ENCODE measurements around the gene KREMEN2.
"Not testable (repeated sequence)": the region's sequence is repeated elsewhere in the genome, so short reads cannot be mapped to it uniquely, and the experiment has no call there.

The KREMEN2 gene

DNA sequence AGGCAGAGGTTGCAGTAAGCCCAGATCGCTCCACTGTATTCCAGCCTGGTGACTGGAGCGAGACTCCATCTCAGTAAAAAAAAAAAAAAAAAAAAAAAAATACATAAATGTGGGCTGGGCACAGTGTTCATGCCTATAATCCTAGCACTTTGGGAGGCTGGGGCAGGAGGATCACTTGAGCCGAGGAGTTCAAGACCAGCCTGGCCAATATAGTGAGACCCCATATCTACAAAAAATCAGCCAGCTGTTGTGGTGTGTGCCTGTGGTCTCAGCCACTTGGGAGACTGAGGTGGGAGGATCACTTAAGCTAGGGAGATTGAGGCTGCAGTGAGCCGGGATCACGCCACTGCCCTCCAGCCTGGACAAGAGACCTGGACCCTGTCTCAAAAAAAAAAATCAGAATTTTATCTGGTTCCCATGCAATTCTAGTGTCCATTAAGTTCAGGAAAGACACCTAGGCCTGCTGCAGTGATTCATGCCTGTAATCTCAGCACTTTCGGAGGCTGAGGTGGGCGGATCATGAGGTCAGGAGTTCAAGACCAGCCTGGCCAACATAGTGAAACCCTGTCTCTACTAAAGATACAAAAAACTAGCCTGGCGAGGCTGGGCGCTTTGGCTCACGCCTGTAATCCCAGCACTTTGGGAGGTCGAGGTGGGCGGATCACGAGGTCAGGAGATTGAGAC lies 32.7 kb upstream of the KREMEN2 start:
- DNase-seq; H3K4me3 Mint-ChIP-seq; ATAC-seq; H3K36me3 Mint-ChIP-seq (ENCODE audit: low read depth); H3K27ac Mint-ChIP-seq; H3K9me3 Mint-ChIP-seq; H3K4me1 Mint-ChIP-seq; H3K27me3 Mint-ChIP-seq: not testable (repeated sequence)

DNA sequence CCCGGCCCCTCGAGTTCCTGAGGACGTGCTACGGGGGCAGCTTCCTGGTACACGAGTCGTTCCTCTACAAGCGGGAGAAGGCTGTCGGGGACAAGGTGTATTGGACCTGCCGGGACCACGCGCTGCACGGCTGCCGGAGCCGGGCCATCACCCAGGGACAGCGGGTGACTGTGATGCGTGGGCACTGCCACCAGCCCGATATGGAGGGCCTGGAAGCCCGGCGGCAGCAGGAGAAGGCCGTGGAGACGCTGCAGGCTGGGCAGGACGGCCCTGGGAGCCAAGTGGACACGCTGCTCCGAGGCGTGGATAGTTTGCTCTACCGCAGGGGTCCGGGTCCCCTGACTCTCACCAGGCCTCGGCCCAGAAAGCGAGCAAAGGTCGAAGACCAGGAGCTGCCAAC lies 30.9 kb upstream of the KREMEN2 start:
- no peak for DNase-seq
- Mint-ChIP-seq H3K9me3 (no peaks in the 10 kb centered on the region), H3K27ac (no peak overlapping the region), H3K36me3 (ENCODE audit: low read depth) (peaks cover 5% of the 10 kb centered on the region), H3K27me3 (no peaks in the 10 kb centered on the region), H3K4me3 (no peak overlapping the region), H3K4me1 (no peaks in the 10 kb centered on the region)
- ATAC-seq = no peak

DNA sequence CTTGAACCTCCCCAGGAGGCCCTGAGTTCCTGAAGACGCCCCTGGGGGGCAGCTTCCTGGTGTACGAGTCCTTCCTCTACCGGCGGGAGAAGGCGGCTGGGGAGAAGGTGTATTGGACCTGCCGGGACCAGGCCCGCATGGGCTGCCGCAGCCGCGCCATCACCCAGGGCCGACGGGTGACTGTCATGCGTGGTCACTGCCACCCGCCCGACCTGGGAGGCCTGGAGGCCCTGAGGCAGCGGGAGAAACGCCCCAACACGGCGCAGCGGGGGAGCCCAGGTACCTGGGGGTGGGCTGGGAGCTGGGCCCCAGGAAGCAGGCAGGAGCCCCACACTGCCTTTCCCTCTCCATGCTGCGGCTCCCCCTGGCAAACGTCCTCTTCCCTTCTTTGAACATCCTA lies 30.4 kb upstream of the KREMEN2 start:
- Mint-ChIP-seq H3K4me1 (no peaks in the 10 kb centered on the region), H3K4me3 (no peak overlapping the region), H3K9me3 (no peaks in the 10 kb centered on the region), H3K36me3 (ENCODE audit: low read depth) (peaks cover 5% of the 10 kb centered on the region), H3K27me3 (no peaks in the 10 kb centered on the region), H3K27ac (no peak overlapping the region)
- DNase-seq (no peak), ATAC-seq (no peak)

DNA sequence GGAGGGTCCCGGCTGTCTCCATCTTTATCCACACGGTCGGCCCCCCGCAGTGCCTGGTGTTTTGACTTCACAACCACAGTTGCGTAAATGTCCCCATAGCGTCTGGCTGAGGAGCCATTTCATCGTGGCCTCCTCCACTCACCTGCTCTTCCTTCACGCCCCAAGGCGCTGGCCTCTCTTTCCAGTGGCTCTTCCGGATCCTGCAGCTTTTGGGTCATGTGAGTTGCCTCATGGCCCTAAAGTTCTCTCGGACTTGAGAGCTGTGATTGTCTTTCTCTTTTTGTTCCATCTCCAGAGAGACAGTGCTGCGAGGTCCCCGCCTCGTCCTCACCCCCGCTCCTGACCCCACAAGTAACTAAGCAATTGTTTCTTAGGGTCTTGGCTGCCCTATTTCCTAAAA lies 29.6 kb upstream of the KREMEN2 start:
- ATAC-seq (no peak), DNase-seq (no peak)
- Mint-ChIP-seq H3K4me1 (no peaks in the 10 kb centered on the region), H3K9me3 (no peaks in the 10 kb centered on the region), H3K27ac (no peak overlapping the region), H3K36me3 (ENCODE audit: low read depth) (peaks cover 7% of the 10 kb centered on the region), H3K4me3 (no peak overlapping the region), H3K27me3 (no peaks in the 10 kb centered on the region)

DNA sequence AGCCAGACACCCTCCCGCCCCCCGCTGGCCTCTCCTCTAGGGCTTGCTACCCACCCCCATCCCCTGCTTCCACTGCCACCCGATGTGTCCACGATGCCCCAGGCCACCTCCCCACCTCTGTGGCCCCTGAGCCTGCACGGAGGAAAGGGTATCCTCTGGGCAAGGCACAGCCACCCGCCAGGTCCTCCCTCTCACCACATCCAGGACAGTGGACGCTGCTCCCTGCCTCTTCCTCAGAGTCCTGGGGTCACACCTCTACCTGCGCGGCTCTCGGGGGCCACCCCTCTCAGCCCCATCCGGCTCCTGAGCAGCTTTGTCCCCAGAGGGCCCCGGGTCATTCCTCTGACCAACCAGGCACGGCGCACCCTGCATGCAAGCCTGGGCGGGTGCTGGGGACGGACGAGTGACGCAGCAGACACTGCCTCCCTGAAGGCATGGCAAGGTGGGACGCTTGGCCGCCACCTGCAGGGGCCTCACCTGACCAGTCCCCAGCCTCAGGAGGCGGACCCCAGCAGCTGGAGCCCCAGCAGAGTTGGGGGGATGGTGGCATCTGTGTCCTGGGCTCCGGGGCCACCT lies 27.6 kb upstream of the KREMEN2 start:
- Mint-ChIP-seq H3K27ac (no peak overlapping the region), H3K27me3 (no peaks in the 10 kb centered on the region), H3K9me3 (no peaks in the 10 kb centered on the region), H3K36me3 (ENCODE audit: low read depth) (peaks cover 7% of the 10 kb centered on the region), H3K4me3 (no peak overlapping the region), H3K4me1 (no peaks in the 10 kb centered on the region)
- no peak for DNase-seq
- no peak for ATAC-seq

DNA sequence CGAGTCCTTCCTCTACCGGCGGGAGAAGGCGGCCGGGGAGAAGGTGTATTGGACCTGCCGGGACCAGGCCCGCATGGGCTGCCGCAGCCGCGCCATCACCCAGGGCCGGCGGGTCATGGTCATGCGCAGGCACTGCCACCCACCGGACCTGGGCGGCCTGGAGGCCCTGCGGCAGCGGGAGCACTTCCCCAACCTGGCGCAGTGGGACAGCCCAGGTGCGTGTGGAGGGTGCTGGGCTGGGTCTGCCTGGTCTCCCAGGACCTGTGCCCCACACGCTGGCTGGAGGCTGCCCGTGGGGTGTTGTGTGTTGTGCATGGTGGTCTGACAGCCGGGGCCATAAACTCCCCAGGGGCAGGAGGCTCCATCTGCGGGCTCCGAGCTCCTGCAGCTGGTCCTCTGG lies 26.9 kb upstream of the KREMEN2 start:
- Mint-ChIP-seq H3K27ac (no peak overlapping the region), H3K27me3 (no peaks in the 10 kb centered on the region), H3K4me3 (no peak overlapping the region), H3K9me3 (no peaks in the 10 kb centered on the region), H3K36me3 (ENCODE audit: low read depth) (peaks cover 7% of the 10 kb centered on the region), H3K4me1 (no peaks in the 10 kb centered on the region)
- DNase-seq (no peak), ATAC-seq (no peak)

DNA sequence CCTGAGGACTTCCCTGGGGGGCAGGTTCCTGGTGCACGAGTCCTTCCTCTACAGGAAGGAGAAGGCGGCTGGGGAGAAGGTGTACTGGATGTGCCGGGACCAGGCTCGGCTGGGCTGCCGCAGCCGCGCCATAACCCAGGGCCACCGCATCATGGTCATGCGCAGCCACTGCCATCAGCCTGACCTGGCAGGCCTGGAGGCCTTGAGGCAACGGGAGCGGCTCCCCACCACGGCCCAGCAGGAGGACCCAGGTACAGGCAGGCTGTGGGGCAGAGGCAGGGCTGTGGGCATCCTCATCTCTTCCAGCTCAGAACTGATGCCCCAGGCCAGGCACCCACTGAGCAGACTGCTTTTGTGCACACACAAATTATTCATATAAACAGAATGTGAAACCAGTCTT lies 25.9 kb upstream of the KREMEN2 start:
- DNase-seq (no peak), ATAC-seq (no peak)
- H3K4me3 Mint-ChIP-seq = no peak overlapping the region
- H3K36me3 Mint-ChIP-seq (ENCODE audit: low read depth) = peaks cover 12% of the 10 kb centered on the region
- H3K27me3 Mint-ChIP-seq = no peaks in the 10 kb centered on the region
- no peaks in the 10 kb centered on the region for H3K9me3 Mint-ChIP-seq
- no peaks in the 10 kb centered on the region for H3K4me1 Mint-ChIP-seq
- no peak overlapping the region for H3K27ac Mint-ChIP-seq

DNA sequence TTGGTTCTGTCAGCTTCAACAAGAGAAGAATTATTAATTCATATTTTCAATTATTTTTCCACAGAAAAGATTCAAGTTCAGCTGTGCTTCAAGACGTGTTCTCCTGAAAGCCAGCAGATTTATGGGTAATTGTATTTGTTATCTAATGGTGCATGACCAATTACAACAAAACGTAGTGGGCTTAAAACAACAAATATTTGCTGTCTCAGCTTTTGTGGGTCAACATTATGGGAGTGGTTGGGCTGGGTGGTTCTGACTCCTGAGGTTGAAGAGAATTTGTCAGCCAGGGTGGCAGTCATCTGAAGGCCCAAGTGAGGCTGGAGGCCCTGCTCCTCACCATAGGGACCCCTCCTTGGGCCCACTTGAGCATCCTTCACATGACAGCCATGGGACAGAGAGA lies 24.1 kb upstream of the KREMEN2 start:
- no peak for ATAC-seq

DNA sequence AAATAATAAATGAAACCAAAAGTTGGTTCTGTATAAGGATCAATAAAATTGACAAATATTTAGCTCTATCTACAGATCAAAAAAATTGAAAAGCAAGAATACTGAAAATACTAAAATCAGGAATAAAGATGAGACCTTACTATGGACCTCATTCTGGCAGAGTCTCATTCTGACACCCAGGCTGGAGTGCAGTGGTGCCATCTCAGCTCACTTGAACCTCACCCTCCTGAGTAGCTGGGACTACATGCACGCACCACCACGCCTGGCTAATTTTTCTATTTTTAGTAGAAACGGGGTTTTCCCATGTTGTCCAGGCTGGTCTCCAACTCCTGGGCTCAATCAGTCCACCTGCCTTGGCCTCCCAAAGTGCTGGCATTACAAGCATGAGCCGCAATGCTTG lies 22.0 kb upstream of the KREMEN2 start:
- H3K27me3 Mint-ChIP-seq = no peaks in the 10 kb centered on the region
- H3K4me3 Mint-ChIP-seq = no peak overlapping the region
- no peak overlapping the region for H3K27ac Mint-ChIP-seq
- no peaks in the 10 kb centered on the region for H3K9me3 Mint-ChIP-seq
- DNase-seq = no peak
- peaks cover 9% of the 10 kb centered on the region for H3K36me3 Mint-ChIP-seq (ENCODE audit: low read depth)
- ATAC-seq = no peak
- no peaks in the 10 kb centered on the region for H3K4me1 Mint-ChIP-seq

More for the DNA sequence above, 24.1 kb upstream of the KREMEN2 start:
- H3K4me3 Mint-ChIP-seq = no peak overlapping the region
- no peak overlapping the region for H3K27ac Mint-ChIP-seq
- H3K36me3 Mint-ChIP-seq (ENCODE audit: low read depth) = peaks cover 11% of the 10 kb centered on the region
- H3K4me1 Mint-ChIP-seq = no peaks in the 10 kb centered on the region
- no peaks in the 10 kb centered on the region for H3K27me3 Mint-ChIP-seq
- no peaks in the 10 kb centered on the region for H3K9me3 Mint-ChIP-seq
- no peak for DNase-seq

DNA sequence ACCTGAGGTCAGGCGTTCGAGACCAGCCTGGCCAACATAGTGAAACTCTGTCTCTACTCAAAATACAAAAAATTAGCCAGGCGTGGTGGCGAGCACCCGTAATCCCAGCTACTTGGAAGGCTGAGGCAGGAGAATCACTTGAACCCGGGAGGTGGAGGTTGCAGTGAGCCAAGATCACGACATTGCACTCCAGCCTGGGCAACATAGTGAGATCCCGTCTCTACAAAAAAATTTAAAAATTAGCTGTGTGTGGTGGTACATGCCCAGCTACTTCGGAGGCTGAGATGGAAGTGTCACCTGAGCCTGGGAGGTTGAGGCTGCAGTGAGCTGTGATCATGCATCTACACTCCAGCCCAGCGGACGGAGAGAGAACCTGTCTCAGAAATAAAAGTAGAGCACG lies 20.4 kb upstream of the KREMEN2 start:
- H3K27me3 Mint-ChIP-seq = not testable (repeated sequence)
- peaks cover 10% of the 10 kb centered on the region for H3K36me3 Mint-ChIP-seq (ENCODE audit: low read depth)

DNA sequence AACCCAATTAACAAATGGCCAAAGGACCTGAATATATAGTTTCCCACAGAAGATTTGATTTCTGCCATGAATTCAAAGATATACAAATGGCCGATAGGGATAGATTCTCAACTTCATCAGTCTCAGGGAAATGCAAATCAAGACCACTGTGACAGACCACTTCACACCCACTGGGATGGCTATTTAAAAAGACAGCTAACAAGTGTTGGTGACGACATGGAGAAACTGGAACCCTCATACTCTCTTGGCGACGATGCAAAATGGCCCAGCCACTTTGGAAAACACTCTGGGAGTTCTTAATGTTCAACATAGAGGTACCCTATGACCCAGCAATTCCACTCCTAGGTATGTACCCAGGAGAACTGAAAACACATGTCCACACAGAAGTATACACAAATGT lies 17.4 kb upstream of the KREMEN2 start:
- Mint-ChIP-seq H3K9me3 (no peaks in the 10 kb centered on the region), H3K4me3 (no peak overlapping the region), H3K4me1 (peaks cover 1% of the 10 kb centered on the region), H3K27me3 (no peaks in the 10 kb centered on the region), H3K27ac (no peak overlapping the region), H3K36me3 (ENCODE audit: low read depth) (peaks cover 12% of the 10 kb centered on the region)
- ATAC-seq (no peak), DNase-seq (no peak)

More for the DNA sequence above, 20.4 kb upstream of the KREMEN2 start:
- DNase-seq, H3K4me3 Mint-ChIP-seq, H3K4me1 Mint-ChIP-seq, ATAC-seq, H3K9me3 Mint-ChIP-seq, H3K27ac Mint-ChIP-seq: not testable (repeated sequence)

DNA sequence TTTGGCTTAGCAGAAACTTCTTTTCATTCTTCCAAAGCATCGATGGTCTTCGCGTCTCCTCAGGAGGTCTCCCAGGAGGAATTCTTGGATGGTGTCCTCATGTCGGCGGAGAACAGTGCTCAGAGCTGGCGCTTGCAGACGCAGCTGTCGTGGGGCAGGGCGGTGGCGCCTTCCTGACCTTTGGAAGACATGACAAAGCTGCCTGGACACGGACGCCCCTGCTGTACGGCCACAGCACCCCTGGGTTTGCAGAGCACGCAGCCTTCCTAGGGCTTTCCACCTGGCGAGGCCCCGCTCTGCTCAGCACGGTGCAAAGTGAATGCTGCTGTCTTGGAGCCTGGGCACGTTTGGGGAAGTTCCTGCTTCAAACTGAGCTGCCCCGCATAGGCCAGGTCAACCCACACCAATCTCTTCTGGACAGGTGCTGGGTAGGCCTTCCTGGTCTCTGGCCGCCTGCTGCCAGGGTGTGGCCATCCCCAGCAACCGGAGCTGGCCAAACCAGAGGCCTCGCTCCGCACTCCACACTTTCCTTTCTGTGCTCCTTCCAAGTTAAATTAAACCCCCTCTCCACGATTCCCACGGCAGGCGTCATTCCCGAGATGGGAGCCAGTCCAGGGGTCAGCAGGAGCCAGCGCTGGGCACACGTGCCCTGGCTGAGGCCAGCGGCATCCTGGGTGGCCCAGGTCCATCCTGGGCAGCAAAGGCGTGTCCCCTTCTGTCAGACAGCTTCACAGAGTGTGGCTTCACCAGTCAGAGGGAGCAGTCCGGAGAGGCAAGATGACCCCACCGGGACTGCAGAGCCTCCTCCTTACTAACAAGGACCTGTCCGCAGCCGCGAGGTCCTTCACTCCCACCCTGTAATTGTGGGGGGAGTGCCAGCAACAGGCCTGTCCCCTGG lies 15.0 kb upstream of the KREMEN2 start:
- ATAC-seq (no peak), DNase-seq (no peak)
- H3K27me3 Mint-ChIP-seq = no peaks in the 10 kb centered on the region
- no peaks in the 10 kb centered on the region for H3K9me3 Mint-ChIP-seq
- H3K4me1 Mint-ChIP-seq = peaks cover 1% of the 10 kb centered on the region
- no peak overlapping the region for H3K27ac Mint-ChIP-seq
- peaks cover 4% of the 10 kb centered on the region for H3K36me3 Mint-ChIP-seq (ENCODE audit: low read depth)
- no peak overlapping the region for H3K4me3 Mint-ChIP-seq

DNA sequence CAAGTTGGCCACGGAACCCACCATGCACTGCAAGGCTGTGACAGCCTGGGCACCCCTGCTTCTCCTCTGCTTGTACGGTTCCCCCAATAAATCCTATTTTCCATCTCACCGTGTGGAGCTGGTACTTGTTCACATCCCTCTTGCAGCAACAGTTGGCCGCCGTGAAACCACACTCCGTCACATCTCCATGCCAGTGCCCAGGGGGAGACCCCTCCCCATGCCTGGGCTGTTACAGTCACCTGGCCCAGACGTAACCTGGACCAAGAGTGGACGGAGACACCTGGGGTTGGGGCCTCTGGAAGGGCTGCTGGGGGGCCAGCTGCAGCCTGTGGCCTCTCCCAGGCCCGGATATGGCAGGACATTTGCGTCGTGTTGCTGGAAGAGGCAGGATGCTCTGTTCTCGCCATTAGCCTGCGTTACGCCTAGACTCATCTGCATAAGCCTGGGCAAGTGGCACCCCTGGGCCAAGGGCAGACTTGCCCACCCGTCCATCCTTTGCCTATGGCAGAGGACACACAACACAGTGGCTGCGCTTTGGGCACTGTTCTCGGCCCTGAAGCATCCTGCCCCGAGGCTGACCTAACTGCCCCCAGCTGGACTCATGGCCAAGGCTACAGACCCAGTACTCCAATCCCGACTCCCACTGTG lies 14.2 kb upstream of the KREMEN2 start:
- ATAC-seq (no peak), DNase-seq (no peak)
- Mint-ChIP-seq H3K27me3 (no peaks in the 10 kb centered on the region), H3K4me1 (peaks cover 1% of the 10 kb centered on the region), H3K27ac (no peak overlapping the region), H3K9me3 (no peaks in the 10 kb centered on the region), H3K36me3 (ENCODE audit: low read depth) (peaks cover 4% of the 10 kb centered on the region), H3K4me3 (no peak overlapping the region)

DNA sequence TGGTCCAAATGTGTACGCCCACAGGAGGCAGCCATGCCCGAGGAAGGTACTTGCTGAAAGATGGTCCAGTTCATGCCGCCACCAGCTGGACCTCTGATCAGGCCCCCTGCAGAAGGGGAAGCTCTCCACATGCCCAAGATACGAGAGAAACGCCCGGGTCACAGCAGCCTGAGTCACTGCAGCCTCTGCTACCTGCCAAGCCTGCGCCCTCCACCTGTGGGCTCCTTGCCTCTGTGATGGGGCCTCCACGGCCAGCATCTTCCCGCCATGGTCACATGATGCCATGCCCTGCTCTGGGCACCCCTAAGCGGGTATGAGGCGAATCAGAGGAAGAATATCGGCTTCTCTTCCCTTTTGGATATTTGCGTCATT lies 13.7 kb upstream of the KREMEN2 start:
- no peak overlapping the region for H3K4me3 Mint-ChIP-seq
- H3K27ac Mint-ChIP-seq = no peak overlapping the region
- H3K36me3 Mint-ChIP-seq (ENCODE audit: low read depth) = peaks cover 4% of the 10 kb centered on the region
- ATAC-seq = no peak
- H3K27me3 Mint-ChIP-seq = no peaks in the 10 kb centered on the region
- H3K4me1 Mint-ChIP-seq = peaks cover 1% of the 10 kb centered on the region
- DNase-seq = no peak
- H3K9me3 Mint-ChIP-seq = no peaks in the 10 kb centered on the region

DNA sequence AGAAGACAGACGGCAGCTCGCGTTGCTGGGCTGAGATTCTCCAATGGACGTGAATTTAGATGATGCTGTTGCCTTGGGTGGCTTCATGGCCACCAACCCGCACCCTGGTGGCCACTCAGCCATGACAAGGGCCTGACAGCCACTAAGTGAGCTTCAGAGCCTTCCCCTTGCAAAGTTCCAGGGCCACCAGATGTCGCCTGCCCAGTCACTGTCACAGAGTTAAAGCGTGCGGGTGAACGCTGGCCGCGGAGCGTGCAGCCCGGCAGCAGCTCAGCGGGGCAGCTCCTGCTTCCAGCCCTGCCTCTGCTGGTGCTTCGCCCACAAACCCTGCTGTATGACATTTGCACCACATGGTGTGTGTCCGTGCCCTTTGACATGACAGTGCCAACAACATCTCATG lies 13.3 kb upstream of the KREMEN2 start:
- H3K9me3 Mint-ChIP-seq = no peaks in the 10 kb centered on the region
- ATAC-seq (no peak), DNase-seq (no peak)
- H3K27me3 Mint-ChIP-seq = no peaks in the 10 kb centered on the region
- H3K4me1 Mint-ChIP-seq = peaks cover 1% of the 10 kb centered on the region
- no peak overlapping the region for H3K4me3 Mint-ChIP-seq
- peaks cover 4% of the 10 kb centered on the region for H3K36me3 Mint-ChIP-seq (ENCODE audit: low read depth)
- no peak overlapping the region for H3K27ac Mint-ChIP-seq

All from activated naive CD8-positive, alpha-beta T cell treated with anti-CD3 and anti-CD28 coated beads, Interleukin-2, amount 50 U/mL, for 24 hours (primary cell).